Ishikawa (cell line): ENCODE measurements around the gene AUTS2.

Experiments
- CEBPB ChIP-seq: IDR thresholded peaks from 2 replicates; pipeline ENCODE4 v1.6.1; 2012
- CREB1 ChIP-seq: IDR thresholded peaks from 2 replicates; pipeline ENCODE4 v1.6.1; 2012; ENCODE audit warnings: low read depth
- EGR1 ChIP-seq: IDR thresholded peaks from 2 replicates; pipeline ENCODE4 v1.6.1; 2012
- EP300 ChIP-seq: IDR thresholded peaks from 2 replicates; pipeline ENCODE4 v1.6.1; 2012; ENCODE audit warnings: borderline replicate concordance
- FOXM1 ChIP-seq: IDR thresholded peaks from 2 replicates; pipeline ENCODE4 v1.6.1; 2012; ENCODE audit warnings: low read depth, borderline replicate concordance
- MAX ChIP-seq: IDR thresholded peaks from 2 replicates; pipeline ENCODE4 v1.6.1; 2012
- NFIC ChIP-seq: IDR thresholded peaks from 2 replicates; pipeline ENCODE4 v1.6.1; 2012
- RAD21 ChIP-seq: IDR thresholded peaks from 2 replicates; pipeline ENCODE4 v1.6.1; 2012; ENCODE audit warnings: low read depth
- TAF1 ChIP-seq: IDR thresholded peaks from 2 replicates; pipeline ENCODE4 v1.6.1; 2012; ENCODE audit warnings: low read depth, mild to moderate bottlenecking
- TCF12 ChIP-seq: IDR thresholded peaks from 2 replicates; pipeline ENCODE4 v1.6.1; 2012; ENCODE audit warnings: low read depth
- TEAD4 ChIP-seq: IDR thresholded peaks from 2 replicates; pipeline ENCODE4 v1.6.1; 2012
- YY1 ChIP-seq: IDR thresholded peaks from 2 replicates; pipeline ENCODE4 v1.6.1; 2012; ENCODE audit warnings: low read depth
- ZBTB7A ChIP-seq: IDR thresholded peaks from 2 replicates; pipeline ENCODE4 v1.6.1; 2012; ENCODE audit warnings: low read depth
- TF ChIP-seq, protein P1 (sequence below): IDR thresholded peaks from 2 replicates; pipeline ENCODE4 v1.6.1; 2012; ENCODE audit warnings: low read depth, mild to moderate bottlenecking
- TF ChIP-seq, protein P2 (sequence below): IDR thresholded peaks from 2 replicates; pipeline ENCODE4 v1.6.1; 2012

Gene AUTS2

GRCh38 chr7:70314221-70314620, 715.9 kb downstream of the AUTS2 start:
- TF ChIP-seq TAF1 (no peak), YY1 (no peak), TEAD4 (no peak), CEBPB (no peak), MAX (no peak), EGR1 (no peak), EP300 (no peak), RAD21 (no peak), NFIC (no peak), TCF12 (no peak)

GRCh38 chr7:70316745-70317144, 718.5 kb downstream of the AUTS2 start:
- no peak for TF ChIP-seq MAX
- TF ChIP-seq YY1: no peak
- TF ChIP-seq CREB1: no peak
- no peak for TF ChIP-seq FOXM1
- TF ChIP-seq EGR1: no peak
- no peak for TF ChIP-seq TAF1
- TF ChIP-seq, protein P1, sequence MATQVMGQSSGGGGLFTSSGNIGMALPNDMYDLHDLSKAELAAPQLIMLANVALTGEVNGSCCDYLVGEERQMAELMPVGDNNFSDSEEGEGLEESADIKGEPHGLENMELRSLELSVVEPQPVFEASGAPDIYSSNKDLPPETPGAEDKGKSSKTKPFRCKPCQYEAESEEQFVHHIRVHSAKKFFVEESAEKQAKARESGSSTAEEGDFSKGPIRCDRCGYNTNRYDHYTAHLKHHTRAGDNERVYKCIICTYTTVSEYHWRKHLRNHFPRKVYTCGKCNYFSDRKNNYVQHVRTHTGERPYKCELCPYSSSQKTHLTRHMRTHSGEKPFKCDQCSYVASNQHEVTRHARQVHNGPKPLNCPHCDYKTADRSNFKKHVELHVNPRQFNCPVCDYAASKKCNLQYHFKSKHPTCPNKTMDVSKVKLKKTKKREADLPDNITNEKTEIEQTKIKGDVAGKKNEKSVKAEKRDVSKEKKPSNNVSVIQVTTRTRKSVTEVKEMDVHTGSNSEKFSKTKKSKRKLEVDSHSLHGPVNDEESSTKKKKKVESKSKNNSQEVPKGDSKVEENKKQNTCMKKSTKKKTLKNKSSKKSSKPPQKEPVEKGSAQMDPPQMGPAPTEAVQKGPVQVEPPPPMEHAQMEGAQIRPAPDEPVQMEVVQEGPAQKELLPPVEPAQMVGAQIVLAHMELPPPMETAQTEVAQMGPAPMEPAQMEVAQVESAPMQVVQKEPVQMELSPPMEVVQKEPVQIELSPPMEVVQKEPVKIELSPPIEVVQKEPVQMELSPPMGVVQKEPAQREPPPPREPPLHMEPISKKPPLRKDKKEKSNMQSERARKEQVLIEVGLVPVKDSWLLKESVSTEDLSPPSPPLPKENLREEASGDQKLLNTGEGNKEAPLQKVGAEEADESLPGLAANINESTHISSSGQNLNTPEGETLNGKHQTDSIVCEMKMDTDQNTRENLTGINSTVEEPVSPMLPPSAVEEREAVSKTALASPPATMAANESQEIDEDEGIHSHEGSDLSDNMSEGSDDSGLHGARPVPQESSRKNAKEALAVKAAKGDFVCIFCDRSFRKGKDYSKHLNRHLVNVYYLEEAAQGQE: no peak
- TF ChIP-seq CEBPB: no peak
- no peak for TF ChIP-seq EP300
- no peak for TF ChIP-seq RAD21
- TF ChIP-seq TCF12: no peak
- TF ChIP-seq TEAD4: no peak
- TF ChIP-seq ZBTB7A: no peak
- TF ChIP-seq, protein P2, sequence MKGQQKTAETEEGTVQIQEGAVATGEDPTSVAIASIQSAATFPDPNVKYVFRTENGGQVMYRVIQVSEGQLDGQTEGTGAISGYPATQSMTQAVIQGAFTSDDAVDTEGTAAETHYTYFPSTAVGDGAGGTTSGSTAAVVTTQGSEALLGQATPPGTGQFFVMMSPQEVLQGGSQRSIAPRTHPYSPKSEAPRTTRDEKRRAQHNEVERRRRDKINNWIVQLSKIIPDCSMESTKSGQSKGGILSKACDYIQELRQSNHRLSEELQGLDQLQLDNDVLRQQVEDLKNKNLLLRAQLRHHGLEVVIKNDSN: no peak
- TF ChIP-seq NFIC: no peak

DNA sequence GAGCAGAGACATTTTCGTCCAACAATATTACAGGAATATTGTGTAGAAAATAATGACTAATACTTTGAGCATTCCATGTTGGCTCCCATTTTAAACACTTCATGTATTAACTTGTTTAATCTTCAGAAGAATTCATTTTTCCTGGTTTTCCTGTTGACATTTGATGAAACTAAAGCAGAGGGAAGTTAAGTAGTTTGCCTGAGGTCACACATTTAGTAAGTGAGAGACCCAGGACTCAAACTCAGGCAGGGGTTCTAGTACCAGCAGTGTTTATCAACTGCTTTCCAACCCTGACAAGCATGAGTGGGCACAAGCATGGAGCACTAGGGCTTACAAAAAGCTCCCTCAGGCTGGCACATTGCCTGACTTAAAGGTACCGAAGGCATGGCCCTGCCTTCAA, 719.1 kb downstream of the AUTS2 start:
- TF ChIP-seq YY1 (no peak), MAX (no peak), RAD21 (no peak), TEAD4 (no peak), TAF1 (no peak), EGR1 (no peak), FOXM1 (no peak), EP300 (no peak), CREB1 (no peak)
- TF ChIP-seq, protein P2: no peak

- TF ChIP-seq, protein P2: no peak
- TF ChIP-seq NFIC (no peak), CEBPB (no peak), TAF1 (no peak), TCF12 (no peak), EGR1 (no peak), EP300 (no peak), RAD21 (no peak), TEAD4 (no peak), ZBTB7A (no peak), FOXM1 (no peak), MAX (no peak)
- TF ChIP-seq, protein P1: no peak
Observed at GRCh38 chr7:70318511-70318910, 720.2 kb downstream of the AUTS2 start.

GRCh38 chr7:70319057-70319456, 720.8 kb downstream of the AUTS2 start:
- TF ChIP-seq TEAD4 (no peak), FOXM1 (no peak), EGR1 (no peak), EP300 (no peak), CREB1 (no peak), CEBPB (no peak), RAD21 (no peak), YY1 (no peak), MAX (no peak), NFIC (no peak), ZBTB7A (no peak), TCF12 (no peak), TAF1 (no peak)
- TF ChIP-seq, protein P2: no peak
- TF ChIP-seq, protein P1: no peak
